Body of pancreas (tissue), 4 donors: ENCODE measurements around the gene PTPRD.

Experiments used
- POLR2A ChIP-seq, 3 donors: fragments of 450-650 bp; IDR thresholded peaks; one replicate each; pipeline ENCODE4 v1.6.1; 2016; ENCODE audit warnings: antibody characterized with exemption in 3 of 3, mild to moderate bottlenecking in 2 of 3
- TF ChIP-seq, protein P1 (sequence below), 7 experiments: fragments of 450-650 bp in 4 of 7; fragments of 200-600 bp in 3 of 7; sonication (generic) in 3 of 7; IDR thresholded peaks; one replicate each; pipeline ENCODE4 v1.5.1; 2016 to 2019; ENCODE audit warnings: antibody characterized with exemption in 7 of 7

- TF ChIP-seq, protein P1, sequence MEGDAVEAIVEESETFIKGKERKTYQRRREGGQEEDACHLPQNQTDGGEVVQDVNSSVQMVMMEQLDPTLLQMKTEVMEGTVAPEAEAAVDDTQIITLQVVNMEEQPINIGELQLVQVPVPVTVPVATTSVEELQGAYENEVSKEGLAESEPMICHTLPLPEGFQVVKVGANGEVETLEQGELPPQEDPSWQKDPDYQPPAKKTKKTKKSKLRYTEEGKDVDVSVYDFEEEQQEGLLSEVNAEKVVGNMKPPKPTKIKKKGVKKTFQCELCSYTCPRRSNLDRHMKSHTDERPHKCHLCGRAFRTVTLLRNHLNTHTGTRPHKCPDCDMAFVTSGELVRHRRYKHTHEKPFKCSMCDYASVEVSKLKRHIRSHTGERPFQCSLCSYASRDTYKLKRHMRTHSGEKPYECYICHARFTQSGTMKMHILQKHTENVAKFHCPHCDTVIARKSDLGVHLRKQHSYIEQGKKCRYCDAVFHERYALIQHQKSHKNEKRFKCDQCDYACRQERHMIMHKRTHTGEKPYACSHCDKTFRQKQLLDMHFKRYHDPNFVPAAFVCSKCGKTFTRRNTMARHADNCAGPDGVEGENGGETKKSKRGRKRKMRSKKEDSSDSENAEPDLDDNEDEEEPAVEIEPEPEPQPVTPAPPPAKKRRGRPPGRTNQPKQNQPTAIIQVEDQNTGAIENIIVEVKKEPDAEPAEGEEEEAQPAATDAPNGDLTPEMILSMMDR (IDR thresholded peaks at IDR 0.05) = no peak
- TF ChIP-seq POLR2A (IDR thresholded peaks at IDR 0.05) = no peak
These were observed 2204.1 kb downstream of the PTPRD start for GRCh38 chr9:8408575-8409190.
